Right lobe of liver (tissue), 4 donors: ENCODE measurements around the gene ADAMTSL2.

Experiments
- POLR2A ChIP-seq: fragments of 450-650 bp; IDR thresholded peaks from one replicate; pipeline ENCODE4 v1.6.1; 2017; ENCODE audit warnings: antibody characterized with exemption, mild to moderate bottlenecking
- TF ChIP-seq, protein P1 (sequence below), 4 donors: fragments of 200-600 bp in 3 of 4; fragments of 450-650 bp in 1 of 4; IDR thresholded peaks; one replicate each; pipeline versions ENCODE4 v1.5.1 to v1.8.0; 2016 to 2022; ENCODE audit warnings: antibody characterized with exemption in 4 of 4, mild to moderate bottlenecking in 2 of 4
- donor health status: DM: no; HTN: no; CAD: no.
- donor health status: DM: no; HTN: no; CAD: no.
- donor health status: DM: no; HTN: yes; CAD: no.

DNA sequence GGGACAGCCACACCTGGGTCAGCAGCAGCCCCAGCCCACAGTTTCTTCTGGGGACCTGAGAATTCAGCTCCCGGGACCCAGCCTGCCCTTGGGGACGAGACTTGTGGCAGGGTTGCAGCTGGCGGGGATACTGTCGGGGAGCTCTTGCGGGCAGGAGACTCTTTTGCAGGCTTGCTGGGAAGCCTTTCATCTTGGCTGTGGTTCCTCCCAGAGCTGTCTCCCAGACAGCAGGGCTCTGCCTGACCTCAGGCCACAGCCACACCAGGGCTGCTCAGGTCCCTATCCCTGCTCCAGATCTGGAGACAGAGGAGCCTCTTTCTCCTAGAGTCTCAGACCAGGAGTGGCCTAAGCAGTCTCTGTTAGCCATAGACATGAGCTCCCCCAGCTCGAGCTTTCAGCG is 5.0 kb upstream of the ADAMTSL2 start:
- TF ChIP-seq, protein P1, sequence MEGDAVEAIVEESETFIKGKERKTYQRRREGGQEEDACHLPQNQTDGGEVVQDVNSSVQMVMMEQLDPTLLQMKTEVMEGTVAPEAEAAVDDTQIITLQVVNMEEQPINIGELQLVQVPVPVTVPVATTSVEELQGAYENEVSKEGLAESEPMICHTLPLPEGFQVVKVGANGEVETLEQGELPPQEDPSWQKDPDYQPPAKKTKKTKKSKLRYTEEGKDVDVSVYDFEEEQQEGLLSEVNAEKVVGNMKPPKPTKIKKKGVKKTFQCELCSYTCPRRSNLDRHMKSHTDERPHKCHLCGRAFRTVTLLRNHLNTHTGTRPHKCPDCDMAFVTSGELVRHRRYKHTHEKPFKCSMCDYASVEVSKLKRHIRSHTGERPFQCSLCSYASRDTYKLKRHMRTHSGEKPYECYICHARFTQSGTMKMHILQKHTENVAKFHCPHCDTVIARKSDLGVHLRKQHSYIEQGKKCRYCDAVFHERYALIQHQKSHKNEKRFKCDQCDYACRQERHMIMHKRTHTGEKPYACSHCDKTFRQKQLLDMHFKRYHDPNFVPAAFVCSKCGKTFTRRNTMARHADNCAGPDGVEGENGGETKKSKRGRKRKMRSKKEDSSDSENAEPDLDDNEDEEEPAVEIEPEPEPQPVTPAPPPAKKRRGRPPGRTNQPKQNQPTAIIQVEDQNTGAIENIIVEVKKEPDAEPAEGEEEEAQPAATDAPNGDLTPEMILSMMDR (IDR thresholded peaks at IDR 0.05) = no peak
- no peak for TF ChIP-seq POLR2A
